Kidney (tissue), 14 donors: ENCODE results near the gene FBXL7. TPM values are rescaled to one million over a fixed set of nuclear protein-coding genes. Genes with fewer than 3 reads are reported as not detected.
A peak's percentile ranks its signal among the peaks of the same experiment; 100 is the strongest.

Source experiments
- DNase-seq, 5 donors: peaks; one replicate each; pipeline ENCODE4 v3.0.0-alpha.2; 2013 to 2020
- FAIRE-seq: peaks from 2 replicates; lab custom pipeline; 2012; peaks lifted over from hg19 to GRCh38; lab: Jason Lieb, UNC
- H3K27ac ChIP-seq, 2 donors: one replicate each; pipeline ENCODE4 v1.7.0; 2013; ENCODE audit warnings: low read depth in 2 of 2, low read length in 2 of 2, inconsistent platforms in 1 of 2
- H3K27me3 ChIP-seq: one replicate; pipeline ENCODE4 v1.7.1; 2013; ENCODE audit warnings: low read length, inconsistent platforms; ENCODE audit not compliant: control insufficient read depth, insufficient read depth
- H3K36me3 ChIP-seq, 3 donors: one replicate each; pipeline versions ENCODE4 v1.7.0 to v1.7.1; 2013; ENCODE audit warnings: low read length in 3 of 3, control low read depth in 1 of 3, inconsistent platforms in 1 of 3; ENCODE audit not compliant: insufficient read depth in 3 of 3, control insufficient read depth in 2 of 3
- H3K4me1 ChIP-seq, 3 donors: one replicate each; pipeline versions ENCODE4 v1.7.0 to v1.7.1; 2013; ENCODE audit warnings: low read length in 3 of 3, inconsistent platforms in 1 of 3, low read depth in 1 of 3; ENCODE audit not compliant: control insufficient read depth in 2 of 3, insufficient read depth in 2 of 3
- H3K4me3 ChIP-seq, 3 donors: one replicate each; pipeline versions ENCODE4 v1.7.0 to v1.8.1; 2013; ENCODE audit warnings: low read length in 3 of 3, control low read depth in 1 of 3, inconsistent platforms in 1 of 3
- H3K9ac ChIP-seq, 3 donors: one replicate each; pipeline versions ENCODE4 v1.7.0 to v1.7.1; 2013; ENCODE audit warnings: low read length in 3 of 3, control low read depth in 1 of 3, inconsistent platforms in 1 of 3
- H3K9me3 ChIP-seq, 3 donors: one replicate each; pipeline versions ENCODE4 v1.7.0 to v1.7.1; 2013; ENCODE audit warnings: low read length in 3 of 3, control low read depth in 1 of 3, inconsistent platforms in 1 of 3; ENCODE audit not compliant: control insufficient read depth in 2 of 3, insufficient read depth in 1 of 3
- intact Hi-C: fragments of 100-400 bp; cut with DNase I; formaldehyde crosslinking; loops from one replicate; pipeline ENCODE4 v1.11.1; 2022
- polyA plus RNA-seq: library from polyadenylated mRNA; stranded (reverse); fragments of 350-450 nt; fragmentation: Illumina TruSeq; extraction: RNeasy Lipid Tissue Mini Kit (QIAGEN cat#74804); gene quantifications from one replicate; pipeline ENCODE4 v1.2.3, GENCODE V29; 2014; ENCODE audit warnings: low read depth, low replicate concordance; ENCODE audit not compliant: insufficient read depth
- total RNA-seq: library from RNA; stranded (reverse); fragmentation: NEBNext Ultra II Directional; extraction: Animal tissue kit (Norgen Biotek cat#: 25700); gene quantifications from one replicate; pipeline ENCODE4 v1.2.1, GENCODE V29; 2021
- TF ChIP-seq, protein P1 (sequence below): IDR thresholded peaks from 3 replicates; pipeline ENCODE4 v1.5.1; 2012; ENCODE audit warnings: mild to moderate bottlenecking, moderate library complexity, borderline replicate concordance; ENCODE audit not compliant: insufficient read depth; ENCODE audit errors: extremely low read depth
- donor health status: control.
- donor health status: control.
- donor health status: control.
- donor health status: control.
- donor health status: control.
- donor health status: DM: yes; HTN: yes; CAD: no.
- donor health status: Normal renal cell carcinoma (clear cell type).

Gene FBXL7
- total and polyA plus RNA-seq, 2 donors from 2014 or later, result 3.9 to 6.1 TPM

DNA sequence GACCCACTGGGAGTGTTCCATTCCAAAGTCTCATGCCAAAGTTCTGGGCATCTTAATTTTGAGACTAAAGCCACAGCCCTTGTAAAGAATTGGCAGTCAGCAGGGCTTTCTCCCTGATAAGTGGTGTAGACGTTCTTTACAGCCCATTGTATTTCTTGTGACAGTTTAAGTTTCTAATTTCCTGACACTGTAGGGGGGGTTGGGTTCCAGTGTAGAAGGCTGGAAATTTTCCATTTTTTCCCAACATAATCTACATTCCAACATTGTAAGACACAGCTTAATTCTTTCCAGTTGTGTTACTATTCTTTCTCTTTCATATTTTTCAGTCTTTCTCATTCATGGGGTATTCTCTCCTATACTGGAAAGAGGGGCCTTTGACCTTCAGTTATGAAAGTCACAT, 121.1 kb downstream of the FBXL7 start:
- Histone ChIP-seq H3K4me3 (no peak overlapping the region), H3K36me3 (no peaks in the 10 kb centered on the region), H3K27ac (no peak overlapping the region), H3K4me1 (no peaks in the 10 kb centered on the region), H3K27me3 (no peaks in the 10 kb centered on the region), H3K9me3 (no peaks in the 10 kb centered on the region), H3K9ac (no peak overlapping the region)
- intact Hi-C loops, result no loop called here
- FAIRE-seq (no peak), DNase-seq (peak in 2 of 5 donors; percentile 8 to 46)
- TF ChIP-seq, protein P1, sequence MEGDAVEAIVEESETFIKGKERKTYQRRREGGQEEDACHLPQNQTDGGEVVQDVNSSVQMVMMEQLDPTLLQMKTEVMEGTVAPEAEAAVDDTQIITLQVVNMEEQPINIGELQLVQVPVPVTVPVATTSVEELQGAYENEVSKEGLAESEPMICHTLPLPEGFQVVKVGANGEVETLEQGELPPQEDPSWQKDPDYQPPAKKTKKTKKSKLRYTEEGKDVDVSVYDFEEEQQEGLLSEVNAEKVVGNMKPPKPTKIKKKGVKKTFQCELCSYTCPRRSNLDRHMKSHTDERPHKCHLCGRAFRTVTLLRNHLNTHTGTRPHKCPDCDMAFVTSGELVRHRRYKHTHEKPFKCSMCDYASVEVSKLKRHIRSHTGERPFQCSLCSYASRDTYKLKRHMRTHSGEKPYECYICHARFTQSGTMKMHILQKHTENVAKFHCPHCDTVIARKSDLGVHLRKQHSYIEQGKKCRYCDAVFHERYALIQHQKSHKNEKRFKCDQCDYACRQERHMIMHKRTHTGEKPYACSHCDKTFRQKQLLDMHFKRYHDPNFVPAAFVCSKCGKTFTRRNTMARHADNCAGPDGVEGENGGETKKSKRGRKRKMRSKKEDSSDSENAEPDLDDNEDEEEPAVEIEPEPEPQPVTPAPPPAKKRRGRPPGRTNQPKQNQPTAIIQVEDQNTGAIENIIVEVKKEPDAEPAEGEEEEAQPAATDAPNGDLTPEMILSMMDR, result no peak

GRCh38 chr5:15623794-15624193, 123.8 kb downstream of the FBXL7 start:
- no peak for DNase-seq
- intact Hi-C loops, result no loop called here

GRCh38 chr5:15627109-15627508, 127.1 kb downstream of the FBXL7 start:
- TF ChIP-seq, protein P1, result no peak
- Histone ChIP-seq H3K9me3 (no peaks in the 10 kb centered on the region), H3K4me3 (no peak overlapping the region), H3K27ac (no peak overlapping the region), H3K4me1 (no peaks in the 10 kb centered on the region), H3K36me3 (no peaks in the 10 kb centered on the region), H3K27me3 (no peaks in the 10 kb centered on the region), H3K9ac (no peak overlapping the region)
- intact Hi-C loops, result no loop called here
- FAIRE-seq (no peak), DNase-seq (no peak)

More at GRCh38 chr5:15623794-15624193, 123.8 kb downstream of the FBXL7 start:
- Histone ChIP-seq H3K4me3 (no peak overlapping the region), H3K4me1 (no peaks in the 10 kb centered on the region), H3K27me3 (no peaks in the 10 kb centered on the region), H3K9ac (no peak overlapping the region), H3K36me3 (no peaks in the 10 kb centered on the region), H3K9me3 (no peaks in the 10 kb centered on the region), H3K27ac (no peak overlapping the region)
- TF ChIP-seq, protein P1, result no peak
- no peak for FAIRE-seq

GRCh38 chr5:15627647-15628046, 127.7 kb downstream of the FBXL7 start:
- Histone ChIP-seq H3K36me3 (no peaks in the 10 kb centered on the region), H3K9ac (no peak overlapping the region), H3K27ac (no peak overlapping the region), H3K4me1 (no peaks in the 10 kb centered on the region), H3K9me3 (no peaks in the 10 kb centered on the region), H3K27me3 (no peaks in the 10 kb centered on the region), H3K4me3 (no peak overlapping the region)
- DNase-seq (no peak), FAIRE-seq (no peak)
- TF ChIP-seq, protein P1, result no peak
- intact Hi-C loops, result no loop called here
